Activated CD4-positive, CD25-positive, alpha-beta regulatory T cell treated with anti-CD3 and anti-CD28 coated beads, Interleukin-2, amount 50 U/mL, for 16 hours (primary cell): ENCODE measurements around the gene CTLA4.
"Not testable (repeated sequence)": the region's sequence is repeated elsewhere in the genome, so short reads cannot be mapped to it uniquely, and the experiment has no call there.

Experiments
- DNase-seq: peaks from one replicate; pipeline ENCODE4 v3.0.0-alpha.2; 2020; ENCODE audit warnings: low read depth, low spot score

CTLA4 gene

DNA sequence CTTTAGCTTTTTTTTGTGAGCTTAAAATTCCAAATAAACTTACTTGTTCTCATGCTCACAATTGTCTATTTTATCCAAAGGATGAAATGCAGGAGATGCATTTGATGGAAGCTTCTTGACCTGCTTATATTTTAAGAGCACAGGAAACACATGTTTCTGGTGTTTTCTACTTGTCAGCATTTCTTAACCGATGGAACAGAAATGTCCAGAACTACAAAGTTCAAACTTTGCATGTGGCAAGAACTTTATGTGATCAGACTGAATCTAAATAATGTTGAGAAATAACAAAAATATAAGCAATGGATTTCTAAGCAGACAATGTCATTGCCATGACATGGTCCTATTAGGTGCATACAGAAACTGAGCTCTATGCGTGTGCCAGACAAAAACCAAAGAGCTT, 9.9 kb upstream of the CTLA4 start:
- DNase-seq: no peak

DNA sequence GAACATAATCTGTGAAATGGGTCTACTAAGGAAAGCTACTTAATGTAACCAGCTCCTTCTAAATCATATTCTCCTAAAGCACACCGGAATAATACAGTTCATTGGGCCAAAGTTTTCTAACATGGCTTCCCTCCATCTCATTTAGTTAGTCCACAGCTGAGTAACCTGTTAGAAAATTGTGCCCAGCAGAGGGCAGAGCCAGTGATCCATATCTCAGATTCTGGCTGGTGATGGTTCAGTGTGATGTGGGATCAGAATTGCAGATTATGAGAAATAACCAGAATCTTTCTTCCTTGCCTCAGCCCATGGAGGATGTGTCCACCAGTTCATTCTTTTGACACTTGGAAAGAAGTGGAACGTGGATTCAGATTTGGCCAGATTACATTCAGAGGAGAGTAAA, 9.4 kb upstream of the CTLA4 start:
- no peak for DNase-seq

DNA sequence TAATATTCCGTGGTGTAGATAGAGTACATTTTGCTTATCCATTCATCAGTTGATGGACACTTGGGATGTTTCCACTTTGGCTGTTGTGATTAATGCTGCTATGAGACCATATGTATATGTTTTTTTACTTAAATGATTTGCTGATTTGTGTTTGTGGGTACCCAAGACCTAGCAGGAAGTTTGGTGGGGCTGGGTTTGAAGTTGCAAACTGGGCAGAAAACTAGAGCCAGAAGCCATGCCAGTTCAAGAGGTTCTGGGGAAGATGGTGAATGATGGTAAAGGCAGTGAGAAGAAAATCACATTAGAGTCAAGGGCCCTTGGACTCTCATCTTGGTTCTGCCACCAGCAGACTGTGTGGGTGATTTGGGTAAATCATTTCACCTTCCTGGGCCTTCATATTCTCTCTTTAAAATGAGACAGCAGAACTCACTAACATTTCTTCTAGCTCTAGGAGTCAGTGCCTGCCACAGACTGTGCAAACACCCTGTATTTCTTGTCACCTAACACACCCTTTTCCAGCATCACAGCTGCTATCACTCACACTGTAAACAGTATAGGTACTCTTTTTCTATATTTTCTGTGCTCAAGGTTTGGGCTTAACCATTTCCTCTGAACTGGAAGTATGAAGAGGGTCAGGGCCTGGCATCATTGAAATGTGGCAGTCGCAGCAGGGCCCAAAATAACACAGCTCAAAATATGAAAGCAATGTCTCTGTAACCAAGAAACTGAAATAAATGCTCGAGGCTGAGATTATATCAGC, 8.4 kb upstream of the CTLA4 start:
- DNase-seq: no peak

DNA sequence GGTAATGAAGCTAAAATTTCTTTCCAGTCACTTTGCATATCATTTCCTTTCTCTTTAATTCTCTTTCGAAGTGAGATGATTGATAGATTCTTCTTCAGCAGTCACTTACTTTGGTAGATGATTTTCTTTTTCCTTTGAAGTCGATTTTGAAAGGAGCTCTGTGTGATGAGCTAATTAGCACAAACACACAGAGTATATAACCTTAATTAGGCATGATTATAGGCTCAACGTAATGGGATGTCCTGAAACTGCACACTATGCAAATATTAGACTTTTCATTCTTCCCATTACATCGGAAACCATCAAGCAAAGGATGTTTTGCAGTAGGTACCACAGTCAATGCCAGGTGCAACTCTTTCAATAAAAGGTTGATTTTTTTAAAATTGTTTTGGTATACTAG, 6.4 kb upstream of the CTLA4 start:
- DNase-seq: no peak

DNA sequence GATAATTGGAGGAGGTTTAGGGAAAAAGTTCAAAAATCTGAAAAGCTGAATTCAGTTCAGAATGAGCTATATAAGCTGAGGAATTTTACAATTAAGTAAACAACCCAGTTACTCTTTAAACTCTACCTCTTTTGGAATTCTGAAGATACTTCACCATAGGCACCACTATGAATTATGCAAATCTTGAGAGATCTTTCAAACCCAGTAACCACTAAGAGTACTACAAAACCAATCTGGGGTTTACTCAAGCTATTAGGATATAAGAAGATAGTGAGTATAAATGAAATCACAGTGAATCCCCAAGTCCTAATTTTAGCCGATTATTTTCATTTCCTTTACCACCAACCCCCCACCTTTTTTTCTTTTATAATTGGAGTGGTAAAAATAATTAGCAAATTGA, 6.0 kb upstream of the CTLA4 start:
- DNase-seq: no peak

DNA sequence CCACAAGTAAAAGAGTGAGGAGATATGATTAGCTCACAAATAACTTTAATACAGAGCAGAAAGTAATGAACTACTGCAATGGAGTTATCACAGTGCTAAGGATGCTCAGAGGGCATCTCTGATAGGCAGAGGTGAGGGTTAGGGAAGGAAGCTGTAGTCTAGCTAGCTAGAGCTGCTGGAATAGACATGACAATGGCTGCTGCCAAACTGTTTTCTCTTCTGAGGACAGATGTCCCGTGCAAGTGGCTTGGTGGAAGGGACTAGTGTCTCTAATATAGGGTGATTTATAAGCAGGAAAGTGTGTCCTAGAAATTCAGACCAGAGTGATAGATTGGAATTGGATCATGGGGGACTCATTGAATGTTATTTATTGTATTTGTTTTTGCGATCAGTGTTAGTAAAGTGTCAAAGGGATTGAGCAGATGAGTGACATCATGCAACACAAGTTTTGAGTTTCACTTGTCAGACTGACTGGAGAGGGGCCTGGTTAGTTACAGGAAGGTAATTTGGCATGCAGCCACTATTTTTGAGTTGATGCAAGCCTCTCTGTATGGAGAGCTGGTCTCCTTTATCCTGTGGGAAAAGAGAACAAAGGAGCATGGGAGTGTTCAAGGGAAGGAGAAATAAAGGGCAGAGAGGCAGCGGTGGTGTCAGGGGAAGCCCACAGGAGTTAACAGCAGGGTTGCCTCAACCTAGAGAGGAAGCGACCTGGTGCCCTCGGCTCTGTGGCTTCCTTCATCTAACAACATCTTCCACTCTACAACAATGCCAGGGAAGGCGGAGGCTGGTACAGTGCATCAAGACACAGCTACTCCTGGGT, 1.9 kb downstream of the CTLA4 start:
- DNase-seq: no peak

DNA sequence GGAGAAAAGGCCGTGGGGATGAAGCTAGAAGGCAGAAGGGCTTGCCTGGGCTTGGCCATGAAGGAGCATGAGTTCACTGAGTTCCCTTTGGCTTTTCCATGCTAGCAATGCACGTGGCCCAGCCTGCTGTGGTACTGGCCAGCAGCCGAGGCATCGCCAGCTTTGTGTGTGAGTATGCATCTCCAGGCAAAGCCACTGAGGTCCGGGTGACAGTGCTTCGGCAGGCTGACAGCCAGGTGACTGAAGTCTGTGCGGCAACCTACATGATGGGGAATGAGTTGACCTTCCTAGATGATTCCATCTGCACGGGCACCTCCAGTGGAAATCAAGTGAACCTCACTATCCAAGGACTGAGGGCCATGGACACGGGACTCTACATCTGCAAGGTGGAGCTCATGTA, 2.9 kb downstream of the CTLA4 start:
- DNase-seq: no peak

DNA sequence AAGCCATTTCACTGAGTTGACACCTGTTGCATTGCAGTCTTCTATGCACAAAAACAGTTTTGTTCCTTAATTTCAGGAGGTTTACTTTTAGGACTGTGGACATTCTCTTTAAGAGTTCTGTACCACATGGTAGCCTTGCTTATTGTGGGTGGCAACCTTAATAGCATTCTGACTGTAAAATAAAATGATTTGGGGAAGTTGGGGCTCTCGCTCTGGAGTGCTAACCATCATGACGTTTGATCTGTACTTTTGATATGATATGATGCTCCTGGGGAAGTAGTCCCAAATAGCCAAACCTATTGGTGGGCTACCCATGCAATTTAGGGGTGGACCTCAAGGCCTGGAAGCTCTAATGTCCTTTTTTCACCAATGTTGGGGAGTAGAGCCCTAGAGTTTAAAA, 3.4 kb downstream of the CTLA4 start:
- no peak for DNase-seq

DNA sequence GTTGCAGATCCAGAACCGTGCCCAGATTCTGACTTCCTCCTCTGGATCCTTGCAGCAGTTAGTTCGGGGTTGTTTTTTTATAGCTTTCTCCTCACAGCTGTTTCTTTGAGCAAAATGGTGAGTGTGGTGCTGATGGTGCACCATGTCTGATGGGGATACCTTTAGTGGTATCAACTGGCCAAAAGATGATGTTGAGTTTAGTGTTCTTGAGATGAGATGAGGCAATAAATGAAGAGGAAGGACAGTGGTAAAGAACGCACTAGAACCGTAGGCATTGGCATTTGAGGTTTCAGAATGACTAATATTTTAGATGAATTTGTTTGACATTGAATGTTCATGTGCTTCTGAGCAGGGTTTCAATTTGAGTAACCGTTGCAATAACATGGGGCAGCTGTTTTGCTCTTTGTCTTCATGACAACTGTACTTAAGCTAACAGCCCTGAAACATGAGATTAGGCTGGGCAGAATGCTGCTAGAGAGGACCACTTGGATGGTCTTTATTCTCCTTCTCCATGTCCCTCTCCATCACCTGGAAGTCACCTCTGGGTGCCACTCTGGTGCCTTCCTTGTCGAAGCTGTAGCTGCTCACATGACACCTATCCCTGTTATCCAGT, 3.9 kb downstream of the CTLA4 start:
- no peak for DNase-seq

DNA sequence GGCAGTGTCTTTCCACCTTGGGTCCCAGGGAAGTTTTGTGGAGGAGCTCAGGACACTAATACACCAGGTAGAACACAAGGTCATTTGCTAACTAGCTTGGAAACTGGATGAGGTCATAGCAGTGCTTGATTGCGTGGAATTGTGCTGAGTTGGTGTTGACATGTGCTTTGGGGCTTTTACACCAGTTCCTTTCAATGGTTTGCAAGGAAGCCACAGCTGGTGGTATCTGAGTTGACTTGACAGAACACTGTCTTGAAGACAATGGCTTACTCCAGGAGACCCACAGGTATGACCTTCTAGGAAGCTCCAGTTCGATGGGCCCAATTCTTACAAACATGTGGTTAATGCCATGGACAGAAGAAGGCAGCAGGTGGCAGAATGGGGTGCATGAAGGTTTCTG, 5.9 kb downstream of the CTLA4 start:
- no peak for DNase-seq

DNA sequence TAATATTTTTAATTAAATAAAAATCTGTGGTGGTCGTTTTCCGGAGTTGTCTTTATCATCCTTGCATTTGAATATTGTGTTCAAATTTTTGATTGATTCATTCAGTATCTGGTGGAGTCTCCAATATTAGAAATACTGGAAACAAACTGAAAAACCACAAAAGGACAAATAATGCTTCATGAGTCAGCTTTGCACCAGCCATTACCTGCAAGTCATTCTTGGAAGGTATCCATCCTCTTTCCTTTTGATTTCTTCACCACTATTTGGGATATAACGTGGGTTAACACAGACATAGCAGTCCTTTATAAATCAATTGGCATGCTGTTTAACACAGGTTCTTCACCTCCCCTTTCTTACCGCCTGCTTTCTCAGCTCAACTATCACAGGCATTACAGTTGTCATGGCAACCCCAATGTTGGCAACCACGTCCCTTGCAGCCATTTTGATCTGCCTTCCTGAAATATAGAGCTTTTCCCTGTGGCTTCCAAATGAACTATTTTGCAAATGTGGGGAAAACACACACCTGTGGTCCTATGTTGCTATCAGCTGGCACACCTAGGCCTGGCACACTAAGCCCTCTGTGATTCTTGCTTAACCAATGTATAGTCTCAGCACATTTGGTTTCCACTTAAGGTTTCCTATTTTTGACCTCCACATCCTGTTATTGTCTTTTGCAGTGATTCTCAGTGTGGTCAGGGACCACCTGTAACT, 6.5 kb downstream of the CTLA4 start:
- no peak for DNase-seq

DNA sequence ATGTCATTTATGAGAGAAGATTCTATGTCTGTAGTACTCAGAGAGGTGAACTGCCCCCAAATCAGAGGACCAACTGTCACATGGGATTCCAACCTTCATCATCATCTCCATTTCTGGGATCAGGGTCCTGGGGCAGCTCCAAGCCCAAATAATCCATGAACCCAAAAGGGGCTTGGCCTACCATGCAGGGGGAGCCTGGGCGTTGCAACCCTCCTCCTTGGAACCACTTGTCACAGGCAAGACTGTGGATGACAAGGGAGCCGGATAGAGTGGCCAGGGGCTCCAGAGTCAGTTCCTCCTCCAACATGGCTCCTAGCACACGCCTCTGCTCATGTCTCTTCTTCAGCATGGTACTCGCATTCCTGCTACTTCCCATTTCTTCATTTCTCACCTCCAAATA, 7.9 kb downstream of the CTLA4 start:
- DNase-seq: no peak

DNA sequence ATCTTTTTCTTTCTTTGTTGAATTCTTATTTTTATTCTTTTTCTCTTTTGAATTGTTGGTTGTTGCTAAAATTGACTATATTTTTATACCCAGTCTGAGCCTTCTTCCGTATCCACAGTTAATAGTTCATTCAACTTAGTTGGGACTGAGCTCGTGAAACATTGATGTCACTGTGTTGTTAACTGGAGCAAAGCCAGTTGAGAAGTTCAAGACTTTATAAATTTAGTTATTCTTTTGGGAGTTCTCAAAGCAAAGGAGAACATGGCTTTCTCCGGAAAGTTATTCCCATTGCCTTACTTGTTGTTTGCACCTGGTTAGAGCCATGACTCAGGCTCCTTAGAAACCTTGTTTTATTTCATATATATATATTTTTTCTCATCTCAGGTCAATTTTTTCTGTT, 8.8 kb downstream of the CTLA4 start:
- DNase-seq: no peak

DNA sequence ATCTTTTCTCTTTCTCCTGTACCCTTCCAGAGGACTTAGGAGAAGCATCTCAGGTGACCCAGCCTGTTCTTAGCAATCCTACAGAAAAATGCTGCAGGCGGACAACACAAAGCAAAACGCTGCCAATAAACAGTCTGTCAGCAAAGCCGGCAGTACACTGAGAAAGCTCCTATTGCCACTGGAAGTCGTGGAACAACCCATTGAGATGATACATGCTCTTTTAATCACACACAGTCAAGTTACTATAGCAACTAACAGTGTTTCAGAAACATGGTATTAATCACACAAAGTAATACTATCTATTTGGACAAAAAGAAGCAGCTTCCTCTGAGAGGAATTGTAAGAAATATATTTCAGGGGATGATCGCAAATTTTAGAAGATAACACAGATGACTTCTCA, 10.5 kb downstream of the CTLA4 start:
- no peak for DNase-seq

DNA sequence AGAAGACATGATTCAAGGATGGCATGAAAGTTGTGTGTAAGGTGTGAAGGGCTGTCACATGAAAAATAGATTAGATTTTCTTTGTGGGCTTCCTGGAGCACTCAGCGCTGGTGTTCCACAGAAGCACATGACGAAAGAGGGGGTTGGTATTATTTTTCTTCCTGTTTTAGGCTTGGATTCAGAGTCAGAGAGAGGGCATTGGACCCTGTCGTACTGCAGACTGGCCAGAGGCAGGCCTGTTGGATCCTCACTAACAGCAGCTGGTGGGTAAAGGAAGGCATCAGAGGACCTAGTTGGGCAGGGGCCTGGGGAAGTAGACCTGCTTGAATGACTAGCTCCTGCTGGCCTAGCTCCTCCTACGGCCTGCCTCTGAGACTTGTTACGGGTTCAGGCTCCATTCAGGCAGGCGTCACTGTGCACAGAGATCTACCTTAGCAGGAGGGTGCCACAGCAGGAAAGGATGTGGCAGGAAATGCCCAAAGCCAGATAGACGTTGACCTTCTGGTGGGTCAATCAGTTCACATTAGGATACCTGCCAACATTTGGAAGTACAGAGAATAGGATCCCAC, 13.1 kb downstream of the CTLA4 start:
- no peak for DNase-seq

DNA sequence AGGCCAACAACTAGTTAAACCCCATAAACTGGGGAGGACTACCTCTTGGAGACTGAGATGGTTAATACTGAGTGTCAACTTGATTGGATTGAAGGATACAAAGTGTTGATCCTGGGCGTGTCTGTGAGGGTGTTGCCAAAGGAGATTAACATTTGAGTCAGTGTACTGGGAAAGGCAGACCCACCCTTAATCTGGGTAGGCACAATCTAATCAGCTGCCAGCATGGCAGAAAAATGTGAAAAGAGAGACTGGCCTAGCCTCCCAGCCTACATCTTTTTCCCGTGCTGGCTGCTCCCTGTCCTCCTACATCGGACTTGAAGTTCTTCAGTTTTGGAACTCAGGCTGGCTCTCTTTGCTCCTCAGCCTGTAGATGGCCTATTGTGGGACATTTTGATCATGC, 13.6 kb downstream of the CTLA4 start:
- not testable (repeated sequence) for DNase-seq

DNA sequence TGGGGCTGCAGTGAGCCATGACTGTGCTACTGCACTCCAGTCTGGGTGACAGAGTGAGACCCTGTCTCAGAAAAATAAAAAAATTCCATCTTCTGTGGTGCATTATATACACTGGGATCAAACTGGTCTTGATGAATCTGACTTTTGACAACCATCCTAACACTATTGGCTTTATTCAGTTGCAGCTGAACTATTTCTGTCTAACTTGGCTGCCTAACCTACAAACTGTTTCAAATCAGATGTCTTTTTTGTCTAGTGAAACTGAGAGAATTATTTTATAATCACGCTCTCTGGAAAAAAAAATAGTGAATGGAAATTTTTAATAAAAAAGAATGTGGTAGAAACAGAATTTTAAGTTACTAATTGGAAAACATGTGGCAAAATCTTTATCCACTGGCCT, 15.0 kb downstream of the CTLA4 start:
- no peak for DNase-seq

DNA sequence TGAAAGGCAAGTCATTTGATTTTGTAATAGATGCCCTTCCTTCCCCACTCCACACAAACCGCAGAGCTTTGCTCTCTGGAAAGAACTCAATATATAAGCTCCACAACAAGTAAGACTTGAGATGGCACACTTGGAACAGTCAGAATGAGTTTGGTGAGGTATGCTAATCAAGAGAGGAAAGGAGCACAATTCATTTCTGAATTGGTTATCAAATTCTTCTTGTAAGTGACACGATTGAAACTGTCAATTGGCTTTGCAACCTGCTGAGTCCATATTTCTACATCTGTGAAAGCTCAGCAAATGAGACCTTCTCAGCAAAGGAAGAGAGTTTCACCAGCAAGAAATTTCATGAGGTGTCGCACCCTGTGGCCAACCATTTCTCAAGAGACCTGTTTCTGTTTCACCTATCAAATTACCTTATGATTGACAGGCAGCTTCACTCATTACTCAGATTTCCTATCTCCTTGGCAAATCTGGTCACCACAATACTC, 19.1 kb downstream of the CTLA4 start:
- DNase-seq: no peak

DNA sequence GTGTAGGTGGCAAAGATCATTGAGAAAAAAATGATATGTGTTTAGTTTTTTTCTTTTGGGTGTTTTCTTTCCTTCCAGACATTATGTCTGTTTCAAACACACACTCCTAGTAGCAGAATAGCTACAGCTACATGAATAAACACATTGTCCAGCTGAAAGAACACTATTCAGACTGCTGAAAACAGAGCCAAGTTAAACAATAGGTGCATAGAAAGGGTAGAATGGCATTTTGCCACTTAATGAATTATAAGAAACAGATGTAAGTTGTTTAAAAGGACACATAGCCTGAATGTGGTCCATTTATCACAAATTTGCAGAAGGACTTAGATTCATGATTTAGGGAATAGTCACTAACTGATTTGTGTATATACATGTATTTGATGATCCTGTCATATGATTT, 20.1 kb downstream of the CTLA4 start:
- DNase-seq: no peak

DNA sequence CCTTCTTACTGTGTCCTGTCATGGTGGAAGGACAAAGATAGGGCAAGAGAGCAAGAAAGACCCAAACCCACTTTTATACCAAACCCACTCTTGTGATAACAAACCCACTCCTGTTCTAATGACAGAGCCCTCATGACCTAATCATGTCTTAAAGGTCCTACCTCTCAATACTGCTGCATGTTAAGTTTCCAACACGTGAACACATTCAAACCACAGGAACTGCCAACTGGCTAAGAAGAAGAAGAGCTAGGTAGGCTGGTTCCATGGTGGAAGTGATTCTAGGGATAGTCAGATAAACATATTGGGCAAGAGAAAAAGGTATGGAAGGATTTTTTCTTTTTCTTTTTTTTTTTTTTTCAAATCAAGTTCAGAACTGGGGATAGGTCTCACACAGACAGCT, 22.0 kb downstream of the CTLA4 start:
- DNase-seq: no peak

DNA sequence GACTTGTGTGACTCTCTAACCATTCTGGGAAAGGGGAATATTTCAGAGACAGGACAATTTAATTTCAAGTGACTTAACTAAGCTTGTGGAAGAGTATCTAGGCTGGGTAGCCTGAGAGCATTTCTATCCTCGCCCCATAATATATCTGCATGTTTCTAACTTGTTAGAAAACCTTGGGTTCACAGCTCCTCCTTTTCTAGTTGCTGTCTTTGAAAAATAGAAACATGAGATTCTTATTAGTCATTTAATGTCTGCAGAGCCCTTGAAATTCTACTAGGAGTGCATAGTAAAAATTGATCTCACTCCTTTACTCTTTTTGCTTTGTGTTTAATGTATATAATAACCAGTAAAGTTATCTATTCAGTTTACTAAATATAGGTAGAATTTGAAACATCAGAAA, 22.4 kb downstream of the CTLA4 start:
- DNase-seq: no peak

DNA sequence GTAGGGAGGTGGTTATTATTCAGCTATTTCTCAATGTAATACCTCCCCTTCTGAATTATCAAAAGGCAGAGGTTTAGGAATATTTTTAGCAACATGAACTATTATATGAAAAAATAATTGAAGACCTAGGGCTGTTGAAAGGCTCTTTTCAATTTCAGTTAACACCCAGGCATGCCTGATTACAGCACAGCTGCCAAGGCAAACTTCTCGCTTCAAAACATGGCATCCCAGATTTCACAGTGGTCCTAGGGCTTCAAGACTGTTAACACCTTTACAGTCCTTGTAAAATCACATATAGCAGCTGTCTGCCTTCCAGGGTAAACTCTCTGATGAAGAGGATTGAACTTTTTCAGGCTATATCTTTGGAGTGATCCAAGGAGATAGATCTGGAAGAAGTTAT, 23.2 kb downstream of the CTLA4 start:
- DNase-seq: no peak
